ENCODE results near the gene CCL1.

The CCL1 gene

DNA sequence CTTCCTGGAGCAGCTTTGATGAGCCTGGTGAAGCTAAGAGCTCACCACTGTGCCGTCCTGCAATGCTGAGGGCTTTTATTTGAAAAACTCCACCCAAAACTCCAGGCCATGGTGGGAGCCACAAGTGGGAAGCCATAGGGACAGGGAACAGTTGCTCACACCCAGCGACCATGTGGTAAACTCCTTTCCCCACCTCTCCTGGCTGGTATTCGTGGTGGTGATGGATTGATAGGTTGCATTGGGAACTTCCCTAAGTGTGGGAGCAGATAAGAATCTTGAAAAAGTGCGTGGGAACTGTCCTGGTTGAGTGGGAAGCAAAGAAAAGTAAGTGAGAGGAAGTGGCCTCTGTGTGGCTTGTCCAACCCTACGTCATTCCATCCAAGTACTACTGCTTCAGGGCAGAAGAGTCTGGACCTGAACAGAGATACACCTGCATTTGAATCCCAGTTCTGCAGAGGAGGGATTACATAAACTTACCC lies at the start of gene CCL1:
Gene CCL1 (minus strand): TSS at position 51 of the 479 bp plus-strand sequence. CDS start 72 bp downstream, outside the sequence.
- Mint-ChIP-seq H3K27me3 (peaks cover 5 to 6% of the 10 kb centered on the region in 2 donors), H3K4me3 (peak within 1 kb of the TSS in 1 of 2 donors; percentile 47)

DNA sequence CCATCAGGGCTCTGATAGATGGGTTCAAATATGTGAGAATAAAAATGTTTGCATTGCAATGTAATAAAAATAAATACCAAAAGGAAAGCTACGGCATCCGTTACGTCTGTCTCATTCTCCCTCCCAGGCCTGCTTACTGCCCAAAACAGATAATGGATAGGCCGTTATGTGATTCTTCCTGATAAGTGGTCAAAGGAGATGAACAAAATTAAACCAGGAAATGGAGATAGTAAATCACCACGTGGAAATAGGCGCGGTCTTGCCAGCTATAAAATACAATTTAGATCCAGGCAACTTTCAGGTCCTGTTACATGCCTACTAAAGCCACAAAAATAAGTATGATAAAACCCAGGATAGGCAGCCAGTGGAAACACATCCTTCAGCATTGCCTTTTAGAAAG lies 49.5 kb upstream of the CCL1 start:
- Mint-ChIP-seq H3K27ac (no peak overlapping the region), H3K27me3 (peaks cover 47 to 50% of the 10 kb centered on the region in 2 donors), H3K9me3 (peaks cover 0 to 4% of the 10 kb centered on the region in 2 donors), H3K4me1 (peaks cover 16 to 20% of the 10 kb centered on the region in 2 donors), H3K4me3 (no peak overlapping the region), H3K36me3 (no peaks in the 10 kb centered on the region)
- ATAC-seq (replicated peaks): no peak
- DNase-seq: no peak

More for the DNA sequence above, at the start of gene CCL1:
- no peak for ATAC-seq (replicated peaks)
- DNase-seq: no peak
- no peaks in the 10 kb centered on the region for H3K9me3 Mint-ChIP-seq
- H3K36me3 Mint-ChIP-seq: no peaks in the 10 kb centered on the region
- H3K4me1 Mint-ChIP-seq: peaks cover 45 to 72% of the 10 kb centered on the region in 2 donors
- no peak within 1 kb of the TSS for H3K27ac Mint-ChIP-seq

DNA sequence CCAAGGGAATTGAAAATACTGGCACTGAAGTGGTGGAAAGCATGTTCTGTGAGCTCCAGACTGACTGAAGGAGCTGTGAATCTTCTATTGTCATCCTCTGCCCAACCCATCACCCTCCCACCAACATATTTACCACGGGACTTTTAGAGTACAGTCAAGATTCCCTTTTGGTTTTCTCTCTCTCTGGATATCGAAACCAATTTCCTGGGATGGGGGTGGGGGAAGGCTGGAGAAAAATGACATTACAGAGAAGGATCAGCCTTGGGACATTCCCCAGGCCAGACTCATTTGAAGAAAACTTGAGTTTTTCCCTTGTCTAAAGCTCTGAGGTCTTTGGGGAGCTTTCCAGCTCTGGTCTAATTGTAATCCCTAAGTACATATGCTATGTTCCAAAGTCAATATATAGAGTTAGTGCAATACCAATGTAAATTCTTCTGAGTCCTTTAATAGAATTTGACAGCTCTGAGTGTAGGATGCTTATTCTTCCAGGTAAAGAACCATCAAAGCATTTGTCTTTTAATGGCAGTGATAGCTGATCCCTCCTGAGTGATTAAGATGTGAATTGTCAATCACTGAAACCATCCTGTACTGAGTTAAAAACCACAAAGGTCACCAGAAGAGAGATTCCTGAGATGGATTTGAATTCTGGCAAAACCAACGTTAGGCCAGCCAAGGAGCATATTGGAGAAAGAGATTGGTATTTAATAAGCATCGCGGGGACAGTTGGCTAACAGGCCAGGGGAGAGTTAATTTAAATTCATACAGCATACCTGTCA lies 48.8 kb upstream of the CCL1 start:
- peaks cover 50 to 51% of the 10 kb centered on the region in 2 donors for H3K27me3 Mint-ChIP-seq
- ATAC-seq (replicated peaks) (no peak), DNase-seq (no peak)
- H3K4me3 Mint-ChIP-seq: no peak overlapping the region
- H3K9me3 Mint-ChIP-seq: peaks cover 0 to 4% of the 10 kb centered on the region in 2 donors
- peaks cover 16 to 20% of the 10 kb centered on the region in 2 donors for H3K4me1 Mint-ChIP-seq
- no peaks in the 10 kb centered on the region for H3K36me3 Mint-ChIP-seq
- H3K27ac Mint-ChIP-seq: no peak overlapping the region

- Mint-ChIP-seq H3K27ac (no peak overlapping the region), H3K36me3 (no peaks in the 10 kb centered on the region), H3K4me1 (peaks cover 14 to 20% of the 10 kb centered on the region in 2 donors), H3K27me3 (peaks cover 39 to 43% of the 10 kb centered on the region in 2 donors), H3K4me3 (no peak overlapping the region), H3K9me3 (peaks cover 0 to 4% of the 10 kb centered on the region in 2 donors)
- DNase-seq (no peak), ATAC-seq (replicated peaks) (no peak)
These were observed 46.3 kb upstream of the CCL1 start for GRCh38 chr17:34409352-34409751.

- Mint-ChIP-seq H3K27me3 (peaks cover 31 to 36% of the 10 kb centered on the region in 2 donors), H3K9me3 (peaks cover 0 to 3% of the 10 kb centered on the region in 2 donors), H3K27ac (no peak overlapping the region), H3K4me3 (no peak overlapping the region), H3K4me1 (peaks cover 9 to 14% of the 10 kb centered on the region in 2 donors), H3K36me3 (no peaks in the 10 kb centered on the region)
- no peak for ATAC-seq (replicated peaks)
- no peak for DNase-seq
These were observed 45.4 kb upstream of the CCL1 start for GRCh38 chr17:34408439-34408838.

DNA sequence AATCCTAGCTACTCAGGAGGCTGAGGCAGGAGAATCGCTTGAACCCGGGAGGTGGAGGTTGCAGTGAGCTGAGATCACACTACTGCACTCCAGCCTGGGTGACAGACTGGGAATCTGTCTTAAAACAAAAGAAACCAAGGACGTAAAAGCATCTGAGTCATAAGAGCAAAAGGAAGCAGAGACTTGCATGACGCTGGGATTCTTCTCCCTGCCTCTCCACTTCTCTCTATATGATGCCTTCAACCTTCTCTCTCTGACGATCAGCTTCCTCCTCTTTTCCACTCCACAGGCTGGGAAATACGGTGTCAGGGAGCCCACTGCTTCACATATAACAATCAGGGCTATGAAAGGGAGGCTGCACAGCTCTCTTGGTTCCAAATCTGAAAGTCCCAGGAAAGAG lies 43.2 kb upstream of the CCL1 start:
- no peaks in the 10 kb centered on the region for H3K36me3 Mint-ChIP-seq
- H3K27me3 Mint-ChIP-seq: peaks cover 24 to 32% of the 10 kb centered on the region in 2 donors
- H3K9me3 Mint-ChIP-seq: no peaks in the 10 kb centered on the region
- H3K4me3 Mint-ChIP-seq: no peak overlapping the region
- DNase-seq (no peak), ATAC-seq (replicated peaks) (no peak)
- no peak overlapping the region for H3K27ac Mint-ChIP-seq
- peaks cover 2 to 5% of the 10 kb centered on the region in 2 donors for H3K4me1 Mint-ChIP-seq

- Mint-ChIP-seq H3K27ac (no peak overlapping the region), H3K36me3 (no peaks in the 10 kb centered on the region), H3K9me3 (peaks cover 0 to 1% of the 10 kb centered on the region in 2 donors), H3K4me3 (no peak overlapping the region), H3K4me1 (peaks cover 24 to 37% of the 10 kb centered on the region in 2 donors), H3K27me3 (peaks cover under 1 to 6% of the 10 kb centered on the region in 2 donors)
- ATAC-seq (replicated peaks): no peak
- no peak for DNase-seq
These were observed 40.0 kb upstream of the CCL1 start for GRCh38 chr17:34403006-34403405.

DNA sequence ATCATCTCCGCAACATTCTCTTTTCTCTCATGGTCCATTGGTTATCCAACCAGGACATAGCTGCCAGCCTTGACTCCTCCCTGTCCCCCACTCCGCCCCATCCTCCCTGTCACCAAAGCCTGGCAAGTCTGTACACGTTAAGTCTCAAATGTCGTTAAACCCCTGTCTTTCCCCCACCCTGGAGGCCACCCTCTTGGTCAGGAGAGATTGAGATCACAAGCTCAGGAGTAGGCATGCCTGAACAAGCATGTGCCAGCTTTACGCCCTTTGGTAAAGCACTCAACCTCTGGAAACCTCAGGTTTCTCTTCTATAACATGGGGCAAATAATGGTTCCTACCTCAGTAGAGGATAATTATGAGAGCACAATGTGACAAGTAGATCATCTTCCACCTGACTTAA lies 38.1 kb upstream of the CCL1 start:
- no peaks in the 10 kb centered on the region for H3K36me3 Mint-ChIP-seq
- DNase-seq (no peak), ATAC-seq (replicated peaks) (no peak)
- no peaks in the 10 kb centered on the region for H3K27me3 Mint-ChIP-seq
- peaks cover 0 to 1% of the 10 kb centered on the region in 2 donors for H3K9me3 Mint-ChIP-seq
- H3K4me3 Mint-ChIP-seq: no peak overlapping the region
- peaks cover 36 to 50% of the 10 kb centered on the region in 2 donors for H3K4me1 Mint-ChIP-seq
- peak overlapping the region; percentile 47 for H3K27ac Mint-ChIP-seq

DNA sequence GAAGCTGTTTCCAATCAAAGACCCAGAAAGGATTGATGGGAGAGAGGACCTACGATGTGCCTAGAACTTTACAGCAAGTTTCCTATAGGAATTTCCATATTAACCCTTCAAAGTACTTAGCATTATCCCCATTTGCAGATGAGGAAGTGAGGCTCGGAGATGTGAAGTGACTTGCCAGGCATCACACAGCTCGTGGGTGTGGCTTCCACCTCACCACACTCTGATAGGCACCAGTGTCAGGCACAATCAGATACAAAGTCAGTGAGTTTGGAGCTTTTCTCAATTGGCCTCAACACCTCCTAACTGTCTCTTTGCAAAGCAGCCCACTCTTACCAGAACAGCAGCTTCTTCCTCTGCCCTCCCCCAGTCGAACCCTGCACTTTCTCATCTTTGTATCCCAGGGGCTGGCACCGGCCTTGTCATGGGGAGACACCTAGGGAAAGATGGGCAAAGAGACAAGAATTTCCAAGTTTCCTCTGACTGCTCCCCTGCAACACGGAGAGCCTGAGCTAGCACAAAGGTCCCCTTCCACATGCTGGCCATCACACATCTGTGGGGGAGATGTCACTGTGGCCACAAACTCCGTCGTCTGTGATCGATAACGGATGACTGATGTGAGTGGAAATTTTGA lies 37.4 kb upstream of the CCL1 start:
- peak; percentile 66 to 72 for ATAC-seq (replicated peaks)
- H3K4me1 Mint-ChIP-seq: peaks cover 38 to 52% of the 10 kb centered on the region in 2 donors
- H3K27me3 Mint-ChIP-seq: no peaks in the 10 kb centered on the region
- H3K27ac Mint-ChIP-seq: peak overlapping the region; percentile 67
- no peak for DNase-seq
- peaks cover 0 to 1% of the 10 kb centered on the region in 2 donors for H3K9me3 Mint-ChIP-seq
- no peaks in the 10 kb centered on the region for H3K36me3 Mint-ChIP-seq
- no peak overlapping the region for H3K4me3 Mint-ChIP-seq

DNA sequence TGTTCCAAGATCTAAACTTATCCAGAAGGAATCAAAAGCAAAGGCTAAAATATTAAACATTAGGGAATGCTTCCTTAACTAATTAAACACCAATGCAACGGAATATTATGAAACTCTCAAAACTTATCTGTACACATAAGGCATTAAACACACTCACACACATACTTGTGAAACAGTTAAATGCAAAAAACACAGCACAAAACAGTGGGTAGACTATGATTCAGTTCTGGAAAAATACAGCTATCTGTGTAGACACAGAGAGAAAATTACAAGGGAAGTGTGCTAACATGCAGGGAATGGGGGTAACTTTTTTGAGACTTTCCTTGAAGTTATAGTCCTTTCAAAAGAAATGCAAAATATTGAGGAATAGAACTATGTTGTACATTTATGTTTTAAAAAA lies 36.7 kb upstream of the CCL1 start:
- H3K4me3 Mint-ChIP-seq: no peak overlapping the region
- peaks cover 41 to 59% of the 10 kb centered on the region in 2 donors for H3K4me1 Mint-ChIP-seq
- DNase-seq (no peak), ATAC-seq (replicated peaks) (peak in 1 of 2 donors; percentile 35)
- H3K27ac Mint-ChIP-seq: no peak overlapping the region
- H3K36me3 Mint-ChIP-seq: no peaks in the 10 kb centered on the region
- H3K27me3 Mint-ChIP-seq: no peaks in the 10 kb centered on the region
- peaks cover 0 to 1% of the 10 kb centered on the region in 2 donors for H3K9me3 Mint-ChIP-seq

DNA sequence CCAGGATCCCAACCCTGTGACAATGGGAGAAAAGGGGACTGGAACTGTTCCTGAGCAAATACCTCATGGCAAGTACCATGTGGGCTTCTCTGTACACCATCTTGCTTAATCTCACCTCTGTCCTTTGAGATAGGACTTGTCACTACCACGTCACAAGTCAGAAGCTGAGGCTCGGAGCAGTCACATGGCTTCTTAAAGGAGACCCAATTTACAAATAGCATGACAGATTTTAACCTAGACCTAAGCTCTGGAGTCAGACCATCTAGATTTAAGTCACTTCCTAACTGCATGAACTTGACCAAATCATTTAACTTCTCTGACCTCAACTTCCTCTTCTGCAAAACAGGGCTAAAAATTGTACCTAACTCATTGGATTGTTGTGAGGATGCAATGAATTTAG lies 36.0 kb upstream of the CCL1 start:
- Mint-ChIP-seq H3K4me1 (peaks cover 42 to 66% of the 10 kb centered on the region in 2 donors), H3K9me3 (peaks cover 0 to 1% of the 10 kb centered on the region in 2 donors), H3K27ac (peak overlapping the region; percentile 90), H3K27me3 (peaks cover 0 to 1% of the 10 kb centered on the region in 2 donors), H3K36me3 (no peaks in the 10 kb centered on the region), H3K4me3 (no peak overlapping the region)
- ATAC-seq (replicated peaks) (peak; percentile 89 to 93), DNase-seq (no peak)

DNA sequence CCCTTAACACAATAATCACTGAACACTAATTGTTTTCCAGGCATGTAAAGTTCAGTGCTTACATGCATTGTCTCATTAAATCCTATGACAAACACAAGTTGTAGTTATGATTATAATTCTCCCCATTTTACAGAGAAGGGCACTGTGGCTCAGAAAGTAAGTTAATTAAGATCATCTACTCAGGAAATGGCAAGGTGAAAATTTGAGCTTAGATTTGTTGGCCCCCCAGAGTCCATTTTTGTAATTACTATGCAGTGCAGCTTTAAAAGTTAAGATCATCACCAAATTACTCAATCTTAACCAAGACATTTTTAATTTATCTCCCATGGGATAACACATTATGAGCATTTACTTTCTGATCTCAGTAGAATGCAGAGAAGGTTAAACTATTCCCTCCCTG lies 34.2 kb upstream of the CCL1 start:
- DNase-seq: no peak
- H3K27ac Mint-ChIP-seq: peak overlapping the region; percentile 28
- H3K4me3 Mint-ChIP-seq: no peak overlapping the region
- no peaks in the 10 kb centered on the region for H3K36me3 Mint-ChIP-seq
- peaks cover 0 to 1% of the 10 kb centered on the region in 2 donors for H3K9me3 Mint-ChIP-seq
- ATAC-seq (replicated peaks): no peak
- peaks cover 0 to 6% of the 10 kb centered on the region in 2 donors for H3K27me3 Mint-ChIP-seq
- peaks cover 53 to 79% of the 10 kb centered on the region in 2 donors for H3K4me1 Mint-ChIP-seq

DNA sequence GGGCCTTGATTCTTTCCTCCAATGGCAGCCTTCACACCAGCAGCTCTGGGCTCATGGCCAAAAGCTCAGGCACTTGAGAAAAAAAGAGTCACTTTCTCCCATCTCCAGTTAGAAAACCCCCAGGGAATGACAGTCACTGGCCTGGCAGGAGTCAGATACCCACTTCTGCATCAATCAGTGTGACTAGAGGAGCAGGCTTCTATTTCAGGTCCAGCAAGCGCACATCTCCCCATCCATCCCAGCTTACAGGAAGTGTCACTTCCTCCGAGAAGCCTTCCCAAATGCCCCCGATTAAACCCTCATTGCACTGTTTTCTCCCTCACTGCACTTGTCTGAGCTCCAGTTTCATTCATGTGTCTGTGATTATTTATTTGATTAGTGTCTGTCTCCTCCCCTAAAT lies 30.4 kb upstream of the CCL1 start:
- H3K36me3 Mint-ChIP-seq: no peaks in the 10 kb centered on the region
- H3K9me3 Mint-ChIP-seq: peaks cover 0 to 1% of the 10 kb centered on the region in 2 donors
- no peak overlapping the region for H3K27ac Mint-ChIP-seq
- DNase-seq (no peak), ATAC-seq (replicated peaks) (peak; percentile 40 to 53)
- H3K4me1 Mint-ChIP-seq: peaks cover 48 to 68% of the 10 kb centered on the region in 2 donors
- peaks cover 0 to 6% of the 10 kb centered on the region in 2 donors for H3K27me3 Mint-ChIP-seq
- no peak overlapping the region for H3K4me3 Mint-ChIP-seq

DNA sequence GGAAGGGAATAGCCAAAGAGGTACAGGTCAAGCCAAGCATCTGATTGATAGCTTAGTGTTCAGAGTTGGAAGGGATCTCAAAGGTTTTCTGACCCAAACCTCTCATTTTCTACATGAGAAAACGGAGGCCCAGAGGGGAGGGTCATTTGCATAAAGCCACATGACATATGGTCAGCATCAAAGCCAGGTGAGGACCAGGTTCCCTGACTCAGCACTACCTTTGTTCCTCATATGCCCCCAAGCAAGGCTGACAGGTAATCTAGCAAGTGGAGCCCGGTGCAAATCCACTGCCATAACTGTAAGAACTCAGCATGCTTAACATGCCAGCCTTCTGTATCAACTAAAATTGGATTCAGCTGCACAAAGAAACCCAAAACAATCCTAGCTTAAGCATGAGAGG lies 28.2 kb upstream of the CCL1 start:
- H3K36me3 Mint-ChIP-seq: peaks cover 0 to 5% of the 10 kb centered on the region in 2 donors
- ATAC-seq (replicated peaks): no peak

More for the DNA sequence above, 28.2 kb upstream of the CCL1 start:
- peaks cover 50 to 70% of the 10 kb centered on the region in 2 donors for H3K4me1 Mint-ChIP-seq
- no peak for DNase-seq
- peaks cover 1 to 2% of the 10 kb centered on the region in 2 donors for H3K9me3 Mint-ChIP-seq
- peak overlapping the region; percentile 27 for H3K27ac Mint-ChIP-seq
- H3K27me3 Mint-ChIP-seq: peaks cover 0 to 6% of the 10 kb centered on the region in 2 donors
- H3K4me3 Mint-ChIP-seq: no peak overlapping the region

All from stimulated activated naive B cell treated with anti-CD40 and anti-IgM and Interleukin-4, amounts not matched to agents 10 μg/mL and 1 μg/mL and 100 μg/mL, for 72 hours (primary cell).